Neural cell (in vitro differentiated cells): ENCODE measurements around the gene GNAL. TPM values are rescaled to one million over a fixed set of nuclear protein-coding genes. Genes with fewer than 3 reads are reported as not detected.
"Not testable (repeated sequence)": the region's sequence is repeated elsewhere in the genome, so short reads cannot be mapped to it uniquely, and the experiment has no call there.

Experiments
- H2AFZ ChIP-seq: fragments of 200-600, 300-800 bp; sonication (generic), shearing (Covaris generic); 2 replicates; pipeline ENCODE4 v1.6.0; 2014; ENCODE audit warnings: low read depth, mild to moderate bottlenecking, antibody characterized with exemption, low read length, moderate library complexity
- H3F3A ChIP-seq: fragments of 200-600 bp; shearing (Covaris generic); 2 replicates; pipeline ENCODE4 v1.6.1; 2016; ENCODE audit warnings: mild to moderate bottlenecking, moderate library complexity, mixed read lengths, antibody characterized with exemption, low read length; ENCODE audit not compliant: insufficient read depth, poor library complexity, severe bottlenecking
- H3K27ac ChIP-seq: fragments of 200-600, 300-800 bp; sonication (generic), shearing (Covaris generic); 2 replicates; pipeline ENCODE4 v1.5.1; 2014; ENCODE audit warnings: mild to moderate bottlenecking, low read length, moderate library complexity
- H3K27me3 ChIP-seq: fragments of 300-800, 200-600 bp; sonication (generic), shearing (Covaris generic); 2 replicates; pipeline ENCODE4 v1.6.0; 2014; ENCODE audit warnings: mild to moderate bottlenecking, low read depth, low read length, moderate library complexity; ENCODE audit not compliant: insufficient read depth
- H3K36me3 ChIP-seq: fragments of 300-800, 200-600 bp; sonication (generic), shearing (Covaris generic); 2 replicates; pipeline ENCODE4 v1.5.1; 2014; ENCODE audit warnings: mild to moderate bottlenecking, antibody characterized with exemption, low read length, moderate library complexity; ENCODE audit not compliant: insufficient read depth
- H3K4me2 ChIP-seq: fragments of 300-800, 200-600 bp; sonication (generic), shearing (Covaris generic); 2 replicates; pipeline ENCODE4 v1.6.0; 2014; ENCODE audit warnings: mild to moderate bottlenecking, low read length
- H3K4me3 ChIP-seq: fragments of 300-800, 200-600 bp; sonication (generic), shearing (Covaris generic); 2 replicates; pipeline ENCODE4 v1.5.1; 2014; ENCODE audit warnings: mild to moderate bottlenecking, low read length, moderate library complexity
- H3K79me2 ChIP-seq: fragments of 200-600 bp; shearing (Covaris generic); replicated peaks from 2 replicates; pipeline ENCODE4 v1.6.0; 2014; ENCODE audit warnings: mild to moderate bottlenecking, low read length, moderate library complexity; ENCODE audit not compliant: insufficient read depth
- H3K9ac ChIP-seq: fragments of 300-800, 200-600 bp; sonication (generic), shearing (Covaris generic); 2 replicates; pipeline ENCODE4 v1.6.1; 2016; ENCODE audit warnings: mild to moderate bottlenecking, low read length, mixed read lengths
- H3K9me2 ChIP-seq: fragments of 200-600 bp; shearing (Covaris generic); 2 replicates; pipeline ENCODE4 v1.6.1; 2016; ENCODE audit warnings: mild to moderate bottlenecking, low read length, mixed read lengths; ENCODE audit not compliant: insufficient read depth
- H3K9me3 ChIP-seq: fragments of 200-600, 300-800 bp; sonication (generic), shearing (Covaris generic); 2 replicates; pipeline ENCODE4 v1.6.1; 2016; ENCODE audit warnings: mild to moderate bottlenecking, mixed run types, low read length, moderate library complexity, mixed read lengths
- H4K20me1 ChIP-seq: fragments of 200-600 bp; shearing (Covaris generic); 2 replicates; pipeline ENCODE4 v1.6.1; 2016; ENCODE audit warnings: mild to moderate bottlenecking, mixed run types; ENCODE audit not compliant: insufficient read depth
- CTCF ChIP-seq: fragments of 450-650 bp; IDR thresholded peaks from 2 replicates; pipeline ENCODE4 v1.5.1; 2014; ENCODE audit warnings: antibody characterized with exemption, mild to moderate bottlenecking, moderate library complexity; ENCODE audit not compliant: poor library complexity, severe bottlenecking
- EP300 ChIP-seq: fragments of 450-650 bp; conservative IDR thresholded peaks from 2 replicates; pipeline ENCODE4 v1.6.1; 2014; ENCODE audit warnings: antibody characterized with exemption, mild to moderate bottlenecking, moderate library complexity; ENCODE audit not compliant: poor library complexity, severe bottlenecking
- EZH2 ChIP-seq: fragments of 200-600, 300-800 bp; shearing (Covaris generic), sonication (generic); IDR thresholded peaks from 2 replicates; pipeline ENCODE4 v1.6.1; 2014; ENCODE audit warnings: antibody characterized with exemption, low read length, borderline replicate concordance, mild to moderate bottlenecking; ENCODE audit not compliant: insufficient read depth, poor library complexity, severe bottlenecking
- MXI1 ChIP-seq: fragments of 450-650 bp; conservative IDR thresholded peaks from 2 replicates; pipeline ENCODE4 v1.6.1; 2014; ENCODE audit warnings: antibody characterized with exemption, mild to moderate bottlenecking; ENCODE audit not compliant: poor library complexity, severe bottlenecking
- POLR2AphosphoS5 ChIP-seq: IDR thresholded peaks from 2 replicates; pipeline ENCODE4 v1.6.1; 2012
- RAD21 ChIP-seq: fragments of 450-650 bp; conservative IDR thresholded peaks from 2 replicates; pipeline ENCODE4 v1.6.1; 2014; ENCODE audit warnings: antibody characterized with exemption, mild to moderate bottlenecking, moderate library complexity
- SMC3 ChIP-seq: fragments of 450-650 bp; conservative IDR thresholded peaks from 2 replicates; pipeline ENCODE4 v1.6.1; 2014; ENCODE audit warnings: antibody characterized with exemption, mild to moderate bottlenecking, moderate library complexity; ENCODE audit not compliant: poor library complexity
- TAF1 ChIP-seq: IDR thresholded peaks from 2 replicates; pipeline ENCODE4 v1.6.1; 2012; ENCODE audit warnings: low read depth
- polyA plus RNA-seq: library from polyadenylated mRNA; depleted of rRNA; stranded (reverse); fragments of >200 nt; gene quantifications from 2 replicates; pipeline ENCODE4 v1.2.3, GENCODE V29; 2014
- TF ChIP-seq, protein P1 (sequence below): IDR thresholded peaks from 2 replicates; pipeline ENCODE4 v1.6.1; 2012; ENCODE audit warnings: borderline replicate concordance

Gene GNAL
- polyA plus RNA-seq, 1 donor from 2014 or later = 16.7 TPM

DNA sequence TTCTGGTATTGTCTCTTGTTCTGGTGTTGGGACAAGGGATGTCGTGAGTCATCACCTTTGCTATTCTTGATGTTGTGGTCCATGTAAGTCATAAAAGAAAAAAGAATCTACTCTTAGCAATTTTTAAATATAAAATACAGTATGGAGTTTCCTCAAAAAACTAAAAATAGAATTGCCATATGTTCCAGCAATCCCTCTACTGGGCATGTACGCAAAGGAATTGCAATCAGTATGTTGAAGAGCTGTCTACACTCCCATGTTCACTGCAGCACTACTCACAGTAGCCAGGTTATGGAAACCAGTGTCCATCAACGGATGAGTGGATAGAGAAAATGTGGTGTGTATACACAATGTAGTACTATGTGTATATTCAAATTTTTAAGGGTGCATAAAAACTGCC, 10.9 kb upstream of the GNAL start:
- no peaks in the 10 kb centered on the region for H3K9me3 ChIP-seq
- H3K27me3 ChIP-seq = no peaks in the 10 kb centered on the region
- H3F3A ChIP-seq = no peaks in the 10 kb centered on the region
- no peaks in the 10 kb centered on the region for H3K79me2 ChIP-seq
- H3K9ac ChIP-seq = no peak overlapping the region
- H3K36me3 ChIP-seq = no peaks in the 10 kb centered on the region
- H3K27ac ChIP-seq = no peak overlapping the region
- H4K20me1 ChIP-seq = no peaks in the 10 kb centered on the region
- TF ChIP-seq EZH2 = no peak
- no peak for TF ChIP-seq EP300
- TF ChIP-seq TAF1 = no peak
- TF ChIP-seq MXI1 = no peak
- TF ChIP-seq, protein P1, sequence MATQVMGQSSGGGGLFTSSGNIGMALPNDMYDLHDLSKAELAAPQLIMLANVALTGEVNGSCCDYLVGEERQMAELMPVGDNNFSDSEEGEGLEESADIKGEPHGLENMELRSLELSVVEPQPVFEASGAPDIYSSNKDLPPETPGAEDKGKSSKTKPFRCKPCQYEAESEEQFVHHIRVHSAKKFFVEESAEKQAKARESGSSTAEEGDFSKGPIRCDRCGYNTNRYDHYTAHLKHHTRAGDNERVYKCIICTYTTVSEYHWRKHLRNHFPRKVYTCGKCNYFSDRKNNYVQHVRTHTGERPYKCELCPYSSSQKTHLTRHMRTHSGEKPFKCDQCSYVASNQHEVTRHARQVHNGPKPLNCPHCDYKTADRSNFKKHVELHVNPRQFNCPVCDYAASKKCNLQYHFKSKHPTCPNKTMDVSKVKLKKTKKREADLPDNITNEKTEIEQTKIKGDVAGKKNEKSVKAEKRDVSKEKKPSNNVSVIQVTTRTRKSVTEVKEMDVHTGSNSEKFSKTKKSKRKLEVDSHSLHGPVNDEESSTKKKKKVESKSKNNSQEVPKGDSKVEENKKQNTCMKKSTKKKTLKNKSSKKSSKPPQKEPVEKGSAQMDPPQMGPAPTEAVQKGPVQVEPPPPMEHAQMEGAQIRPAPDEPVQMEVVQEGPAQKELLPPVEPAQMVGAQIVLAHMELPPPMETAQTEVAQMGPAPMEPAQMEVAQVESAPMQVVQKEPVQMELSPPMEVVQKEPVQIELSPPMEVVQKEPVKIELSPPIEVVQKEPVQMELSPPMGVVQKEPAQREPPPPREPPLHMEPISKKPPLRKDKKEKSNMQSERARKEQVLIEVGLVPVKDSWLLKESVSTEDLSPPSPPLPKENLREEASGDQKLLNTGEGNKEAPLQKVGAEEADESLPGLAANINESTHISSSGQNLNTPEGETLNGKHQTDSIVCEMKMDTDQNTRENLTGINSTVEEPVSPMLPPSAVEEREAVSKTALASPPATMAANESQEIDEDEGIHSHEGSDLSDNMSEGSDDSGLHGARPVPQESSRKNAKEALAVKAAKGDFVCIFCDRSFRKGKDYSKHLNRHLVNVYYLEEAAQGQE = no peak
- no peak for TF ChIP-seq RAD21
- no peak for TF ChIP-seq CTCF
- no peak for TF ChIP-seq POLR2AphosphoS5
- TF ChIP-seq SMC3 = no peak
- no peak overlapping the region for H2AFZ ChIP-seq
- no peak overlapping the region for H3K4me2 ChIP-seq
- H3K4me3 ChIP-seq = no peak overlapping the region
- no peaks in the 10 kb centered on the region for H3K9me2 ChIP-seq

DNA sequence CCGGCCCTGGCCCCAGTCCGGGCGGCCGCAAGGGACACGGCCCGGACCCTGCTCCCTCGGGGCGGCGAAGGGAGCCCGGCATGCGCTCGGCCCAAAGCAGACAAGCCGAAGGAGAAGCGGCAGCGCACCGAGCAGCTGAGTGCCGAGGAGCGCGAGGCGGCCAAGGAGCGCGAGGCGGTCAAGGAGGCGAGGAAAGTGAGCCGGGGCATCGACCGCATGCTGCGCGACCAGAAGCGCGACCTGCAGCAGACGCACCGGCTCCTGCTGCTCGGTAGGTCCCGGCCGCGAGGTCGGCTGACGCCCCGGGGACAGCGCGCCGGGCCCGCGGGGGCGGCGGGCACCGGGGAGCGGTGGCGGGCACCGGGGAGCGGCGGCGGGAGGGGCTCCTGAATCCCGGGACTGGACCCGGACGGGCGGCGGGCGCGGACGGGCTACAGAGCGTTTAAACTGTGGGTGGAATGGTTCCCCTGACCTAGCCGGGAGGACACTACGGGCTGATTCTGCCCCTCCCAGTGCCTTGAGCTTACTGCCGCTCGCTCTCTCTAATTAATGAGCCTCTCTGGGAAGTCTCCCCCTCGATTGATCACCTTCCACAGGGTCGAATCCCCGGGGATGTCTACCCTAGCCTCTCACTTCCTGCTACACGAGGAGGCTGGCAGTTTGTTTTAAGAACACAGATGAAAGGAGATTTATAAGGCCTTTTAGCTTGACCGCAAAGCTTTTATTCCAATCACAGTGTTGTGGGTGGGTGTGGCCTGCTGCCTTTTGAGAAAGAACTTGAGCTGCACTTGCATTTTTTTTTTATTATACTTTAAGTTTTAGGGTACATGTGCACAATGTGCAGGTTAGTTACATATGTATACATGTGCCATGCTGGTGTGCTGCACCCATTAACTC, 853 bp downstream of the GNAL start:
- no peak overlapping the region for H3K27ac ChIP-seq
- H4K20me1 ChIP-seq = no peaks in the 10 kb centered on the region
- H3F3A ChIP-seq = no peaks in the 10 kb centered on the region
- H3K79me2 ChIP-seq = no peaks in the 10 kb centered on the region
- peaks cover 10% of the 10 kb centered on the region for H3K27me3 ChIP-seq
- no peak overlapping the region for H2AFZ ChIP-seq
- TF ChIP-seq MXI1 (peak; percentile 32), POLR2AphosphoS5 (peak; percentile 47)
- TF ChIP-seq, protein P1 = no peak
- H3K9ac ChIP-seq = peak overlapping the region; percentile 71
- no peaks in the 10 kb centered on the region for H3K36me3 ChIP-seq
- H3K4me3 ChIP-seq = peak overlapping the region; percentile 83
- H3K4me2 ChIP-seq = peak overlapping the region; percentile 59
- H3K9me2 ChIP-seq = no peaks in the 10 kb centered on the region
- no peaks in the 10 kb centered on the region for H3K9me3 ChIP-seq

- H3K27me3 ChIP-seq, H2AFZ ChIP-seq, H3F3A ChIP-seq, H3K4me2 ChIP-seq, H3K9ac ChIP-seq, H3K36me3 ChIP-seq, H3K9me3 ChIP-seq, H4K20me1 ChIP-seq, H3K27ac ChIP-seq, H3K9me2 ChIP-seq, H3K4me3 ChIP-seq, H3K79me2 ChIP-seq: not testable (repeated sequence)
Observed at GRCh38 chr18:11690660-11691059, 1.6 kb downstream of the GNAL start.
